Gastroesophageal sphincter (tissue), 3 donors: Measurements from ENCODE around the gene EHD1.

Experiments
- CTCF ChIP-seq, 4 experiments: fragments of 200-600 bp in 2 of 4; fragments of 450-650 bp in 2 of 4; sonication (generic) in 1 of 4; IDR thresholded peaks; one replicate each; pipeline ENCODE4 v1.5.1; 2017 to 2019; ENCODE audit warnings: antibody characterized with exemption in 4 of 4, mild to moderate bottlenecking in 2 of 4, moderate library complexity in 2 of 4
- EP300 ChIP-seq: sonication (generic); formaldehyde crosslinking; IDR thresholded peaks from one replicate; pipeline ENCODE4 v1.6.1; 2017; ENCODE audit warnings: antibody characterized with exemption, mild to moderate bottlenecking
- POLR2A ChIP-seq, 2 donors: fragments of 450-650 bp; IDR thresholded peaks; one replicate each; pipeline ENCODE4 v1.6.1; 2017; ENCODE audit warnings: antibody characterized with exemption in 2 of 2, mild to moderate bottlenecking in 2 of 2, moderate library complexity in 1 of 2

DNA sequence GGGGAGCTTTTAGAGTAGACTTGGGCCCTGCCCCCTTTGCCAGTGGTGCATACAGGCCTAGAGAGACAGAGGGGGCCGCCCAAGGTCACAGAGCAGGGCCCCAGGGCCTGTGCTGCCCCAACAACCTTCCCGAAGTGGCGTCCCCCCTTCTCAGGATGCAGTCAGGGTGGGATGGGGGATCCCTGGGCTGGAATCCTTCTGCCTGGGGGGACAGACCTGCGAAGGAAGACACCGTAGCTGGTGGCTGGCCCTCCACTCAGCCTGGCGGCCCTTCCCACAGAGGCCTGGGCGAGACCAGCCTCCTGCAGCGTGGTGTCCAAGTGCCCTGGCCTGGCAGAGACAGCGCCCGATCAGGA, 14.4 kb upstream of the EHD1 start:
- TF ChIP-seq CTCF (IDR thresholded peaks at IDR 0.05) (no peak), EP300 (no peak), POLR2A (IDR thresholded peaks at IDR 0.05) (no peak)
